SK-N-SH (cell line): ENCODE measurements around the gene SCD. TPM values are rescaled to one million over a fixed set of nuclear protein-coding genes. Genes with fewer than 3 reads are reported as not detected.

Experiments
- CTCF ChIA-PET: fragments of 300-600, 350-600 bp; formaldehyde crosslinking; extraction: SDS; loops from one replicate; lab custom pipeline; 2021; lab: Yijun Ruan, JAX
- POLR2A ChIA-PET: fragments of 350-600 bp; sonication (Branson Sonifier 250); formaldehyde crosslinking; extraction: SDS; loops from one replicate; lab custom pipeline; 2020; ENCODE audit warnings: antibody characterized with exemption, inconsistent platforms; lab: Yijun Ruan, JAX
- DNase-seq: peaks from one replicate; pipeline ENCODE4 v3.0.0; 2012
- H2AFZ ChIP-seq: fragments of 200-600 bp; sonication (generic); 2 replicates; pipeline ENCODE4 v1.8.1; 2016; ENCODE audit warnings: antibody characterized with exemption, mild to moderate bottlenecking, low read depth
- H3F3A ChIP-seq: fragments of 200-600 bp; sonication (generic); replicated peaks from 2 replicates; pipeline ENCODE3; 2016; ENCODE audit warnings: antibody characterized with exemption, mild to moderate bottlenecking; ENCODE audit not compliant: insufficient read depth
- H3K27ac ChIP-seq, 2 experiments: fragments of 200-500 bp in 1 of 2; fragments of 200-600 bp in 1 of 2; sonication (Bioruptor generic) in 1 of 2; sonication (generic), shearing (Covaris generic) in 1 of 2; 2 replicates each; pipeline versions ENCODE4 v1.5.1 to v1.6.1; 2014 to 2016; ENCODE audit warnings: low read depth in 2 of 2, inconsistent platforms in 1 of 2, low read length in 1 of 2, mild to moderate bottlenecking in 1 of 2, mixed read lengths in 1 of 2
- H3K27me3 ChIP-seq: fragments of 200-600 bp; sonication (generic), shearing (Covaris generic); 2 replicates; pipeline ENCODE4 v1.6.1; 2016; ENCODE audit warnings: mixed run types; ENCODE audit not compliant: insufficient read depth
- H3K36me3 ChIP-seq, 2 experiments: fragments of 200-500 bp in 1 of 2; fragments of 200-600 bp in 1 of 2; sonication (Bioruptor generic) in 1 of 2; sonication (generic) in 1 of 2; replicated peaks in 1 of 2; 2 replicates each; pipeline versions ENCODE3 to v1.5.1; 2014 to 2016; ENCODE audit warnings: low read length in 1 of 2, mild to moderate bottlenecking in 1 of 2; ENCODE audit not compliant: insufficient read depth in 2 of 2, control insufficient read depth in 1 of 2
- H3K4me1 ChIP-seq, 2 experiments: fragments of 200-500 bp in 1 of 2; fragments of 200-600 bp in 1 of 2; sonication (Bioruptor generic) in 1 of 2; sonication (generic), shearing (Covaris generic) in 1 of 2; 2 replicates each; pipeline versions ENCODE4 v1.5.1 to v1.6.1; 2014 to 2016; ENCODE audit warnings: low read depth in 1 of 2, low read length in 1 of 2, mixed run types in 1 of 2; ENCODE audit not compliant: insufficient read depth in 2 of 2, control insufficient read depth in 1 of 2
- H3K4me2 ChIP-seq: fragments of 200-600 bp; sonication (generic), shearing (Covaris generic); 2 replicates; pipeline ENCODE4 v1.6.1; 2017; ENCODE audit warnings: mixed run types
- H3K4me3 ChIP-seq, 2 experiments: fragments of 200-500 bp in 1 of 2; fragments of 200-600 bp in 1 of 2; sonication (Bioruptor generic) in 1 of 2; sonication (generic), shearing (Covaris generic) in 1 of 2; 2 replicates each; pipeline versions ENCODE4 v1.5.1 to v1.8.1; 2014 to 2016; ENCODE audit warnings: low read depth in 2 of 2, inconsistent platforms in 1 of 2, low read length in 1 of 2, mild to moderate bottlenecking in 1 of 2, mixed read lengths in 1 of 2, moderate library complexity in 1 of 2
- H3K79me2 ChIP-seq: fragments of 200-600 bp; sonication (generic); 2 replicates; pipeline ENCODE4 v1.8.1; 2017; ENCODE audit warnings: mild to moderate bottlenecking; ENCODE audit not compliant: insufficient read depth
- H3K9ac ChIP-seq: fragments of 200-600 bp; sonication (generic); 2 replicates; pipeline ENCODE4 v1.6.1; 2017; ENCODE audit warnings: mixed run types
- H3K9me2 ChIP-seq: fragments of 200-600 bp; sonication (generic); 2 replicates; pipeline ENCODE4 v1.6.1; 2017; ENCODE audit warnings: mixed run types
- H3K9me3 ChIP-seq: fragments of 200-600 bp; sonication (generic); 2 replicates; pipeline ENCODE4 v1.6.1; 2017; ENCODE audit warnings: mixed run types, mild to moderate bottlenecking, moderate library complexity
- H4K20me1 ChIP-seq: fragments of 200-600 bp; sonication (generic); 2 replicates; pipeline ENCODE4 v1.6.1; 2017; ENCODE audit warnings: mild to moderate bottlenecking, mixed run types; ENCODE audit not compliant: insufficient read depth
- EP300 ChIP-seq, 2 experiments: IDR thresholded peaks; 2 replicates each; pipeline versions ENCODE4 v1.4.0 to v1.6.1; 2012; ENCODE audit warnings: borderline replicate concordance in 1 of 2, low read depth in 1 of 2, low read length in 1 of 2
- EZH2phosphoT487 ChIP-seq: fragments of 200-600 bp; sonication (generic); IDR thresholded peaks from 2 replicates; pipeline ENCODE4 v1.6.1; 2017; ENCODE audit warnings: low read depth, mixed run types, mild to moderate bottlenecking, antibody characterized with exemption, moderate library complexity, borderline replicate concordance
- FOXJ3 ChIP-seq: sonication (generic); formaldehyde crosslinking; IDR thresholded peaks from 2 replicates; pipeline ENCODE4 v1.5.1; 2020; ENCODE audit warnings: mild to moderate bottlenecking, missing genetic modification reagents
- GABPA ChIP-seq: IDR thresholded peaks from 2 replicates; pipeline ENCODE4 v1.4.0; 2012; ENCODE audit warnings: low read depth, mild to moderate bottlenecking
- GATA2 ChIP-seq: sonication (generic); formaldehyde crosslinking; IDR thresholded peaks from 2 replicates; pipeline ENCODE4 v1.5.0; 2020; ENCODE audit warnings: mild to moderate bottlenecking, missing genetic modification reagents
- JUND ChIP-seq: IDR thresholded peaks from 2 replicates; pipeline ENCODE4 v1.4.0; 2012
- MEF2A ChIP-seq: IDR thresholded peaks from 2 replicates; pipeline ENCODE4 v1.4.0; 2012; ENCODE audit warnings: low read depth, borderline replicate concordance
- MXI1 ChIP-seq: IDR thresholded peaks from 2 replicates; pipeline ENCODE4 v1.6.1; 2012; ENCODE audit warnings: mild to moderate bottlenecking, low read depth, low read length, improper control_type of control experiment
- NFIC ChIP-seq: IDR thresholded peaks from 2 replicates; pipeline ENCODE4 v1.4.0; 2012; ENCODE audit warnings: borderline replicate concordance
- PBX3 ChIP-seq: IDR thresholded peaks from 2 replicates; pipeline ENCODE4; 2012
- RAD21 ChIP-seq: IDR thresholded peaks from 2 replicates; pipeline ENCODE4 v1.6.1; 2012; ENCODE audit warnings: mild to moderate bottlenecking, low read length
- RCOR1 ChIP-seq: fragments of 150-350 bp; IDR thresholded peaks from 2 replicates; pipeline ENCODE4 v1.6.1; 2017; ENCODE audit warnings: antibody characterized with exemption, low read length
- RXRA ChIP-seq: IDR thresholded peaks from 2 replicates; pipeline ENCODE4 v1.4.0; 2012; ENCODE audit warnings: low read depth, mild to moderate bottlenecking, borderline replicate concordance
- SIN3A ChIP-seq: IDR thresholded peaks from 2 replicates; pipeline ENCODE4 v1.6.1; 2012; ENCODE audit warnings: low read depth, mild to moderate bottlenecking, low read length, moderate library complexity, borderline replicate concordance
- SMC3 ChIP-seq: IDR thresholded peaks from 2 replicates; pipeline ENCODE4 v1.6.1; 2012; ENCODE audit warnings: low read depth, low read length, improper control_type of control experiment
- TAF1 ChIP-seq: IDR thresholded peaks from 2 replicates; pipeline ENCODE4 v1.6.1; 2012; ENCODE audit warnings: low read depth, mild to moderate bottlenecking, low read length, moderate library complexity, borderline replicate concordance
- TEAD4 ChIP-seq: IDR thresholded peaks from 2 replicates; pipeline ENCODE4 v1.4.0; 2012; ENCODE audit warnings: mild to moderate bottlenecking, borderline replicate concordance; ENCODE audit not compliant: insufficient read depth
- YY1 ChIP-seq: IDR thresholded peaks from 2 replicates; pipeline ENCODE4 v1.4.0; 2012; ENCODE audit warnings: low read depth, mild to moderate bottlenecking
- ZBTB33 ChIP-seq: IDR thresholded peaks from 2 replicates; pipeline ENCODE4 v1.4.0; 2012; ENCODE audit warnings: low read depth, borderline replicate concordance
- WGBS: methylation state at CpG from one replicate; pipeline ENCODE4 v1.1.6; 2017; ENCODE audit warnings: low lambda C conversion rate; 5-methylcytosine and 5-hydroxymethylcytosine counted together
- polyA plus RNA-seq, 3 experiments: library from polyadenylated mRNA; depleted of rRNA; stranded (reverse); fragments of >200 nt; gene quantifications; 2 replicates each; pipeline ENCODE4 v1.2.3, GENCODE V29; 2012
- TF ChIP-seq, protein P1 (sequence below): fragments of 150-350 bp; IDR thresholded peaks from 2 replicates; pipeline ENCODE4 v1.6.1; 2016; ENCODE audit warnings: mild to moderate bottlenecking, low read depth, low read length
- TF ChIP-seq, protein P2 (sequence below): IDR thresholded peaks from 2 replicates; pipeline ENCODE4 v1.4.0; 2012; ENCODE audit warnings: low read depth

SCD gene
- polyA plus RNA-seq, 1 of the 3 experiments (the other 2 are of a cell fraction), result 19.7 TPM

GRCh38 chr10:100333661-100334440 is 13.2 kb upstream of the SCD start:
- Histone ChIP-seq H3K36me3 (no peaks in the 10 kb centered on the region), H3K9me2 (no peaks in the 10 kb centered on the region), H3K9me3 (no peaks in the 10 kb centered on the region), H3K4me1 (no peaks in the 10 kb centered on the region), H3K4me3 (no peak overlapping the region), H3K27ac (no peak overlapping the region), H3K79me2 (no peaks in the 10 kb centered on the region), H3K4me2 (no peak overlapping the region), H3F3A (no peaks in the 10 kb centered on the region), H2AFZ (no peak overlapping the region), H4K20me1 (no peaks in the 10 kb centered on the region), H3K9ac (no peak overlapping the region), H3K27me3 (peaks cover 42% of the 10 kb centered on the region)
- POLR2A ChIA-PET, result interaction anchor here (0.6 kb wide), 1 partner anchor 10 kb away, joined by 3 read pairs; no protein-coding TSS in a partner anchor
- DNase-seq, result no peak
- TF ChIP-seq, protein P1, sequence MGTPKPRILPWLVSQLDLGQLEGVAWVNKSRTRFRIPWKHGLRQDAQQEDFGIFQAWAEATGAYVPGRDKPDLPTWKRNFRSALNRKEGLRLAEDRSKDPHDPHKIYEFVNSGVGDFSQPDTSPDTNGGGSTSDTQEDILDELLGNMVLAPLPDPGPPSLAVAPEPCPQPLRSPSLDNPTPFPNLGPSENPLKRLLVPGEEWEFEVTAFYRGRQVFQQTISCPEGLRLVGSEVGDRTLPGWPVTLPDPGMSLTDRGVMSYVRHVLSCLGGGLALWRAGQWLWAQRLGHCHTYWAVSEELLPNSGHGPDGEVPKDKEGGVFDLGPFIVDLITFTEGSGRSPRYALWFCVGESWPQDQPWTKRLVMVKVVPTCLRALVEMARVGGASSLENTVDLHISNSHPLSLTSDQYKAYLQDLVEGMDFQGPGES, result no peak
- no peak for TF ChIP-seq TAF1
- TF ChIP-seq PBX3, result no peak
- TF ChIP-seq, protein P2, sequence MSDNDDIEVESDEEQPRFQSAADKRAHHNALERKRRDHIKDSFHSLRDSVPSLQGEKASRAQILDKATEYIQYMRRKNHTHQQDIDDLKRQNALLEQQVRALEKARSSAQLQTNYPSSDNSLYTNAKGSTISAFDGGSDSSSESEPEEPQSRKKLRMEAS, result no peak
- no peak for TF ChIP-seq RCOR1
- TF ChIP-seq NFIC, result no peak
- no peak for TF ChIP-seq SIN3A
- no peak for TF ChIP-seq YY1
- no peak for TF ChIP-seq RAD21
- no peak for TF ChIP-seq FOXJ3
- no peak for TF ChIP-seq SMC3
- CTCF ChIA-PET, result interaction anchor here (0.6 to 24.3 kb wide), 7 partner anchors 30 to 185 kb away, joined by 3 to 432 read pairs (median 7); partner anchors contain the start of genes BLOC1S2 and SEC31B
- 51% methylated on average over 2 of the region's 2 CpGs for WGBS

GRCh38 chr10:100334762-100335161 is 12.3 kb upstream of the SCD start:
- H3K9ac ChIP-seq, result no peak overlapping the region
- H3K9me2 ChIP-seq, result no peaks in the 10 kb centered on the region
- H3K4me3 ChIP-seq, result no peak overlapping the region
- DNase-seq, result no peak
- H3K27me3 ChIP-seq, result peaks cover 35% of the 10 kb centered on the region; the same call in 1 of the 2 replicates
- no peak overlapping the region for H3K4me2 ChIP-seq
- no peak overlapping the region for H2AFZ ChIP-seq
- H3F3A ChIP-seq, result no peaks in the 10 kb centered on the region
- no peaks in the 10 kb centered on the region for H3K9me3 ChIP-seq
- TF ChIP-seq, protein P2, result no peak
- TF ChIP-seq TEAD4 (no peak), GABPA (no peak), NFIC (no peak), ZBTB33 (no peak), JUND (no peak), RXRA (no peak), MXI1 (no peak), SIN3A (no peak), GATA2 (CRISPR knock-in tag) (no peak), FOXJ3 (no peak), EP300 (IDR thresholded peaks at IDR 0.05; ENCODE audit: borderline replicate concordance in 1 of 2, low read depth in 1 of 2, low read length in 1 of 2) (no peak), MEF2A (no peak), RAD21 (no peak), EZH2phosphoT487 (no peak), SMC3 (no peak)
- TF ChIP-seq, all 33 proteins: peak for 0
- no peaks in the 10 kb centered on the region for H3K36me3 ChIP-seq
- 52% methylated on average over 9 of the region's 9 CpGs for WGBS
- POLR2A ChIA-PET, result no interaction called here
- no peaks in the 10 kb centered on the region for H3K4me1 ChIP-seq
- CTCF ChIA-PET, result interaction anchor here (1.6 to 24.3 kb wide), 5 partner anchors 10 to 185 kb away, joined by 5 to 432 read pairs (median 8); partner anchors contain the start of gene SEC31B
- H3K27ac ChIP-seq, result no peak overlapping the region
- H4K20me1 ChIP-seq, result no peaks in the 10 kb centered on the region
- H3K79me2 ChIP-seq, result no peaks in the 10 kb centered on the region
